PC-9 (cell line): Measurements from ENCODE around the gene CHRNA7. TPM values are rescaled to one million over a fixed set of nuclear protein-coding genes. Genes with fewer than 3 reads are reported as not detected.

Source experiments
- BruUV-seq: library from RNA; stranded (reverse); fragments of 400-500 nt; replicated peaks from 2 replicates; lab custom pipeline; 2021; lab: Mats Ljungman, UMichigan
- CTCF ChIA-PET: fragments of 300-600 bp; sonication (Branson Sonifier 250); formaldehyde crosslinking; loops from one replicate; lab custom pipeline; 2022; ENCODE audit warnings: antibody characterized with exemption; lab: Charles Lee
- POLR2A ChIA-PET: fragments of 300-600 bp; sonication (Branson Sonifier 250); formaldehyde crosslinking; loops from one replicate; lab custom pipeline; 2022; ENCODE audit warnings: antibody characterized with exemption; ENCODE audit not compliant: unreplicated experiment; lab: Charles Lee
- DNase-seq, 2 experiments: peaks; one replicate each; pipeline versions ENCODE4 v3.0.0 to v3.0.0-alpha.2; 2015 to 2022; ENCODE audit warnings: mixed read lengths in 1 of 2
- H2AFZ ChIP-seq: fragments of 200-600 bp; sonication (generic); 2 replicates; pipeline ENCODE4 v1.8.1; 2017; ENCODE audit warnings: antibody characterized with exemption
- H3F3A ChIP-seq: fragments of 200-600 bp; sonication (generic); 2 replicates; pipeline ENCODE4 v1.8.1; 2017; ENCODE audit warnings: antibody characterized with exemption, mild to moderate bottlenecking, low read depth; ENCODE audit not compliant: insufficient read depth
- H3K27ac ChIP-seq: fragments of 200-600 bp; sonication (generic); 2 replicates; pipeline ENCODE4 v1.6.1; 2016; ENCODE audit warnings: mixed run types
- H3K27me3 ChIP-seq: fragments of 200-600 bp; sonication (generic); 2 replicates; pipeline ENCODE4 v1.6.1; 2016; ENCODE audit warnings: low read depth, mixed run types; ENCODE audit not compliant: insufficient read depth
- H3K36me3 ChIP-seq: fragments of 200-600 bp; sonication (generic); 2 replicates; pipeline ENCODE4 v1.6.1; 2016; ENCODE audit warnings: low read depth, mixed run types
- H3K4me1 ChIP-seq: fragments of 200-600 bp; sonication (generic); replicated peaks from 2 replicates; pipeline ENCODE4 v1.6.1; 2016; ENCODE audit warnings: mixed run types; ENCODE audit not compliant: insufficient read depth
- H3K4me2 ChIP-seq: fragments of 200-600 bp; sonication (generic); 2 replicates; pipeline ENCODE4 v1.6.1; 2017; ENCODE audit warnings: mixed run types
- H3K4me3 ChIP-seq: fragments of 200-600 bp; sonication (generic); 2 replicates; pipeline ENCODE4 v1.6.1; 2016; ENCODE audit warnings: mixed run types
- H3K79me2 ChIP-seq: fragments of 200-600 bp; sonication (generic); 2 replicates; pipeline ENCODE4 v1.6.1; 2017; ENCODE audit warnings: low read depth, mixed run types
- H3K9me2 ChIP-seq: fragments of 200-600 bp; sonication (generic); 2 replicates; pipeline ENCODE4 v1.8.1; 2017; ENCODE audit warnings: mild to moderate bottlenecking; ENCODE audit not compliant: insufficient read depth
- H3K9me3 ChIP-seq: fragments of 200-600 bp; sonication (generic); 2 replicates; pipeline ENCODE4 v1.8.1; 2016; ENCODE audit warnings: low read depth; ENCODE audit not compliant: insufficient read depth
- H4K20me1 ChIP-seq: fragments of 200-600 bp; sonication (generic); 2 replicates; pipeline ENCODE4 v1.8.1; 2017; ENCODE audit not compliant: insufficient read depth
- CTCF ChIP-seq: fragments of 200-600 bp; sonication (generic); conservative IDR thresholded peaks from 2 replicates; pipeline ENCODE4 v1.6.1; 2017; ENCODE audit warnings: mixed run types, antibody characterized with exemption, mild to moderate bottlenecking, moderate library complexity
- EZH2 ChIP-seq: fragments of 200-600 bp; sonication (generic); IDR thresholded peaks from 2 replicates; pipeline ENCODE4 v1.8.0; 2017; ENCODE audit warnings: antibody characterized with exemption, low read depth
- intact Hi-C: fragments of 100-400 bp; cut with micrococcal nuclease; formaldehyde crosslinking; loops from one replicate; pipeline ENCODE4 v1.10.0; 2022; ENCODE audit not compliant: unreplicated experiment
- total RNA-seq: library from RNA; stranded (reverse); gene quantifications from 2 replicates; pipeline ENCODE4 v1.2.3, GENCODE V29; 2021

Gene CHRNA7
- total RNA-seq, 1 experiment from 2014 or later = not detected

DNA sequence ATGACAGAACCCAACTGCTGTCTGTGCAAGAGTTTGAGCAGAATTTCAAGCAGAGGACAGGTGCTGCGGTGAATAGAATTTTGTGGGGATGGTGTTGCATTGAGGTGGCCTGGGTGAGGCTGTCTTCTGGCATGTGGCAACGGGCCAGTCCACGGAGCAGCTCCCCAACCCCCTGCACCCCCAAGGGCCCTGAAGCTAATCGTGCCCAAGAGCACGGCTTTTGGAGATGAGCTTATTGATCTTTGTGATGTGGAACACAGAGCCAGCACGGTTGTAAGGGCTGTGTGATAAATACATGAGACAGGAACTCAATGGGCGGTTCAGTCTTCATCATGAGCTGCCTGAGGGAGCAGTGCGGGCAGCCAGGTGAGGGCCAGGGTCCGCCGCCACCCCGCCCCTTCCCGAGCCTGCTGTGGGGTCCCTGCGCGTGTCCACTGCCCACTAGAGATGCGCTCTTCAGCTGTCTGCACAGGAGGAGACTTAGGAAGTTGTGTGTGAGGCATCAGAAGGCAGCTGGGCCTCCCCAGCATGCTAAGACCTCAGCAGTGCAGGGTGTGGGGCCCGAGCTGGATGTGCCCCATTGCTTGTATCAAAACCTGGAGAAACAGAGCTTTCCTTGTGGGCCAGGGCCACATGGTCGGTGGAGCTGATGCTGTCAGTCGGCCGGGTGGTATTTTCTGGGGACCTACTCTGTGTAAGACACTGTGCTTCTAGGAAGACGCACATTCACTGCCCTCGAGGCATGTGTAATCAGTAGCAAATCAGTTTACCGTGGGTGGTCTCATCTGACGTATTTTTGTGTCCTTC, 90.5 kb downstream of the CHRNA7 start:
- Histone ChIP-seq H4K20me1 (no peaks in the 10 kb centered on the region), H3K4me1 (no peaks in the 10 kb centered on the region), H3K9me3 (no peaks in the 10 kb centered on the region), H3K4me2 (no peak overlapping the region), H3K36me3 (no peaks in the 10 kb centered on the region), H3K4me3 (no peak overlapping the region), H3F3A (no peaks in the 10 kb centered on the region), H3K9me2 (no peaks in the 10 kb centered on the region), H3K27ac (no peak overlapping the region), H2AFZ (no peak overlapping the region), H3K27me3 (peaks cover 40% of the 10 kb centered on the region), H3K79me2 (no peaks in the 10 kb centered on the region)
- ChIA-PET CTCF (no interaction called here), POLR2A (no interaction called here)
- no peak for DNase-seq
- BruUV-seq = no TSS peak
- intact Hi-C loops = no loop called here
- no peak for TF ChIP-seq CTCF
- no peak for TF ChIP-seq EZH2

DNA sequence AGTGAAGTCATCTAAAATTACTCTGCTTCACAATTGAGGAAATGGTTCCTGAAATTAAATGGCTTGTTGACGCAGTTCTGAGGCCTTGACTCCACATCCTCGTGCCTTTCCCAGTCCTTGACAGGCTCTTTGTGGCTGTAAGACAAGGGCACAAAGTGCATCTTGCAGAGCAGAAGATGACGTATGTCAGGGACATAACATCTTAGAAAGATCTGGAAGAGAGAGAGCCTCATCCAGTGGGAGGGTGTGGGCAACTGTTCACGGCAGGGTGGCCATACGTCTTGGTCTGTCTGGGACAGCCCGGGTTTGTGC, 91.0 kb downstream of the CHRNA7 start:
- POLR2A ChIA-PET = no interaction called here
- Histone ChIP-seq H3F3A (no peaks in the 10 kb centered on the region), H3K27me3 (peaks cover 40% of the 10 kb centered on the region), H3K4me1 (no peaks in the 10 kb centered on the region), H3K9me3 (no peaks in the 10 kb centered on the region), H3K27ac (no peak overlapping the region), H4K20me1 (no peaks in the 10 kb centered on the region), H3K4me3 (no peak overlapping the region), H3K36me3 (no peaks in the 10 kb centered on the region), H2AFZ (no peak overlapping the region), H3K9me2 (no peaks in the 10 kb centered on the region), H3K4me2 (no peak overlapping the region), H3K79me2 (no peaks in the 10 kb centered on the region)
- DNase-seq = no peak
- TF ChIP-seq CTCF = no peak
- no peak for TF ChIP-seq EZH2
- CTCF ChIA-PET = no interaction called here
- intact Hi-C loops = no loop called here
- BruUV-seq = no TSS peak

DNA sequence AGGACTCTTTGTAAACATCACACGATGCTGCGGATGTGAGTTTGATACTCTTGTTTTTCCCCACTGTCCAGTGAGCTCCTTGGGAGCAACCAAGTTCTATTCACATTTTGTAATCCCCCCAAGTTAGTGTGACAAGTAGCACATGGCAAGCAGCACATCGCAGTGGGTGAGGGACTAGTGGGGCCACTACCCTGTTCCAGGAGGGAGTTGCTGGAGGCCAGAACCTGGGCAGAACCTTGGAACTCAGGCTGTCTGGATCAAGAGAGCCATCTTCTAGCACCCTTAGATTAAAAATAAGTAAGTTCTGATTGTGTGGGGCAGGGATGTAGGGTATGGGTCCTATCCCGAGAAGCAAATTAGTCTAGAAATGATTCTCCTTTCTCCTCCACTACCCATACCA, 91.7 kb downstream of the CHRNA7 start:
- no peak overlapping the region for H2AFZ ChIP-seq
- no peak overlapping the region for H3K4me2 ChIP-seq
- no peak overlapping the region for H3K27ac ChIP-seq
- DNase-seq = no peak
- no TSS peak for BruUV-seq
- intact Hi-C loops = no loop called here
- H3K9me2 ChIP-seq = no peaks in the 10 kb centered on the region
- no peaks in the 10 kb centered on the region for H3F3A ChIP-seq
- H4K20me1 ChIP-seq = no peaks in the 10 kb centered on the region
- H3K9me3 ChIP-seq = no peaks in the 10 kb centered on the region
- H3K36me3 ChIP-seq = no peaks in the 10 kb centered on the region
- H3K4me3 ChIP-seq = no peak overlapping the region
- TF ChIP-seq EZH2 = no peak
- H3K27me3 ChIP-seq = peaks cover 40% of the 10 kb centered on the region
- H3K4me1 ChIP-seq = no peaks in the 10 kb centered on the region
- POLR2A ChIA-PET = no interaction called here
- CTCF ChIA-PET = no interaction called here
- no peaks in the 10 kb centered on the region for H3K79me2 ChIP-seq

GRCh38 chr15:32123473-32123872, 93.2 kb downstream of the CHRNA7 start:
- ChIA-PET CTCF (no interaction called here), POLR2A (no interaction called here)
- no peaks in the 10 kb centered on the region for H3K9me3 ChIP-seq
- no TSS peak for BruUV-seq
- no peaks in the 10 kb centered on the region for H3K9me2 ChIP-seq
- no peaks in the 10 kb centered on the region for H3K79me2 ChIP-seq
- no peak overlapping the region for H3K27ac ChIP-seq
- intact Hi-C loops = no loop called here
- no peaks in the 10 kb centered on the region for H3K4me1 ChIP-seq
- H3K27me3 ChIP-seq = peaks cover 34% of the 10 kb centered on the region
- H2AFZ ChIP-seq = no peak overlapping the region
- no peaks in the 10 kb centered on the region for H3F3A ChIP-seq
- DNase-seq = no peak
- TF ChIP-seq EZH2 (no peak), CTCF (no peak)
- H4K20me1 ChIP-seq = no peaks in the 10 kb centered on the region
- no peak overlapping the region for H3K4me2 ChIP-seq
- no peak overlapping the region for H3K4me3 ChIP-seq
- H3K36me3 ChIP-seq = no peaks in the 10 kb centered on the region
